Umbilical cord (tissue), 2 donors: ENCODE results near the gene SLC12A1. TPM values are rescaled to one million over a fixed set of nuclear protein-coding genes. Genes with fewer than 3 reads are reported as not detected.
"Not testable (repeated sequence)": the region's sequence is repeated elsewhere in the genome, so short reads cannot be mapped to it uniquely, and the experiment has no call there.

Source experiments
- DNase-seq: peaks from one replicate; pipeline ENCODE4 v3.0.0-alpha.2; 2015; ENCODE audit warnings: low spot score
- total RNA-seq: library from RNA; depleted of rRNA; stranded (reverse); fragments of >200 nt; gene quantifications from one replicate; pipeline ENCODE4 v1.2.3, GENCODE V29; 2014; ENCODE audit warnings: low replicate concordance; ENCODE audit not compliant: insufficient read depth

Gene SLC12A1
- total RNA-seq, 1 donor from 2014 or later, result 33.5 TPM

DNA sequence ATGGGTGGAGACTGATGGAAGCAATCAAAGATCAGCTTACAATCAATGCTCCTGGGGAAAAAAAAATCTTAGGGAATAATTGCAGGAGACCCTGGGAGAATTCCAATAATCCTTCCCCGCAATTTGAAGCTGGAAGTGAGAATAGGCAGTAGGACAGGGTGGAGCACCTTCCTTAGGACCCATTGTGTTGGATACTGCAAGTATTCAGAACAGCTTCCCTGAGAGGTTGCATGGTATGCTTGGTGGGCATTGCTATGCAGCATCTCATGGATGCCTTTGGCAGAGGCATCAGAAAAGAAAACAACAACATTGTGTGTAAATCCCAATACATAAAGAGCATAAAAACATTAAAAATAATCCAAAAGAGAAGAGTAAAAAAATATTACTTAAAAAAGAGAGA, 100.5 kb downstream of the SLC12A1 start:
- no peak for DNase-seq

DNA sequence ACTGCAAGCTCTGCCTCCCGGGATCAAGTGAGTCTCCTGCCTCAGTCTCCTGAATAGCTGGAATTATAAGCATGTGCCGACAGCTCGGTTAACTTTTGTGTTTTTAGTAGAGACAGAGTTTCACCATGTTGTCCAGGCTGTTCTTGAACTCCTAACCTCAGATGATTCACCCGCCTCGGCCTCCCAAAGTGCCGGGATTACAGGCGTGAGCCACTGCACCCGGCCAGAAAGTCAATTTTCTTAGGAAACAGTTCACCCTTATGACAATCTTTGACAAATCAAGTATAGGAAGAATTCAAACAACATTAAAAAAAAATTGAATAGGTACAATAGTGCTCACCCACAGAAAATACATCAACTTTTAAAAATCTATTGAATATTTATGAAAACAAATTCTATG, 101.5 kb downstream of the SLC12A1 start:
- no peak for DNase-seq

DNA sequence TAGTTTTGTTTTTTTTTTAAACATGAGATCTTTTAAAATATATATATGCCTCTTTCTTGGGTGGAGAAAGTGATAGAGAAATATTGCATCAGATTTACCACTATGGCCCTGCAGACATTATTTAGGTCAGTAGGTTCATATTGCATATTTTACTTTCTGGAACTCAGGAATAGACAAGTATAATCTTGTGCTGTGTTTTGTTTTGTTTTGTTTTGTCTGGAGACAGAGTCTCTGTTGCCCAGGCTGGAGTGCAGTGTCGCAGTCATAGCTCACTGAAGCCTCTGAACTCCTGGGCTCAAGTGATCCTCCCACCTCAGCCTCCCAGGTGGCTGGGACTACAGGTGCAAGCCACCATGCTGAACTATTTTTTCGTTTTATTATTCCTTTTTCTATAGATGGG, 103.6 kb downstream of the SLC12A1 start:
- no peak for DNase-seq

- no peak for DNase-seq
Observed at GRCh38 chr15:48313216-48313615, 107.1 kb downstream of the SLC12A1 start.

DNA sequence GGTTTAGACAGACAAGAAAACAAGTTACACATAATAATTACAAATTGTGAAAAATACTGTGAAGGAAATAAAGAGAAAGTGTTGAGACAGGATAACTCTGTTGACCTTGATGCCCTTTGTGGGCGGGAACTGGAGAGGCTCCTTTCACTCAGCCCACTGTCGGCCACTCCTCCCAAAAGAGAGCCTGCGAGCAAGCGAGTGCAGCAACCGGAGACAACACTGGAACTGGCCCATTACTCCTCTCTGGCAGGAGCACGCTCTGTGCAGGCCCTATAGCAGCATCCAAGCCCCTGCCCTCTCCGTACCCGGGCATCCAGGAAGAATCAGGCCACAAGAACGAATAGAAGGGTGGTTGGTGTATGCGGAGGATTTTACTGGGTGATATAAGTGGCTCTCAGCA, 108.9 kb downstream of the SLC12A1 start:
- no peak for DNase-seq

DNA sequence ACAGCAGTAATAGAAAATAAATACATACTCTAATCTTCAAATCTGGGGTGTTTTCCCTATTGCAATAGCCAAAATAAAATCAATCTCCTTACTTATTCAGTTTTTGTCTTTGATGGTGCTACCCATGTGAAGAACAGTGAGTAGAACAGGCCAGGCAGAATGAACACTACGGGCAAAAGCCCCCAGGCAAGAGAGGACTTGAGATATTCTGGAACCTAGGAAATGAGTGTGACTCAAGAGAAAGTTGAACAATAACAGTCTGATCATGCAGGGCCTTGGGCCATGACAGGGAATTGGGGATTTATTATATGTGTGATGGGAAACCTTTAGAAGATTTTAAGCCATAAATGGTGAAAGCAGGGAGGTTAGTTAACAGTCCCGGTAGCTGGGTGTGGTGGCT, 111.1 kb downstream of the SLC12A1 start:
- DNase-seq, result no peak

- DNase-seq, result no peak
Observed at GRCh38 chr15:48318131-48318530, 112.0 kb downstream of the SLC12A1 start.

DNA sequence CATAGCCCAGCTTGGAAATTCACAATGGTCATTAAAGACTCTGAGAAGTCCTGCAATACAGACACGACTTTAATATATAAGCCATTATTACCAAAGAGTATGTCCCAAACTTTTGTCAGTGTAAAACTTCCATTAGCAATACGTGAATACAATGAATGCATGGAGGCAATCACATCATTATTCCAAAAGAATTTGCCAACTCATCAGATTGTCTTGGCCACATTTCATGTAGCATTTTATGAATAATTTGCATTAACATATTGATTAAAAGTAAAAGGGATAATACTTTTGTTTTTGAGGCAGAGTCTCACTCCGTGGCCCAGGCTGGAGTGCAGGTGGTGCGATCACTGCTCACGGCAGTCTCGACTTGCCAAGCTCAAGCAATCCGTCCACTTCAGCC, 117.2 kb downstream of the SLC12A1 start:
- no peak for DNase-seq

DNA sequence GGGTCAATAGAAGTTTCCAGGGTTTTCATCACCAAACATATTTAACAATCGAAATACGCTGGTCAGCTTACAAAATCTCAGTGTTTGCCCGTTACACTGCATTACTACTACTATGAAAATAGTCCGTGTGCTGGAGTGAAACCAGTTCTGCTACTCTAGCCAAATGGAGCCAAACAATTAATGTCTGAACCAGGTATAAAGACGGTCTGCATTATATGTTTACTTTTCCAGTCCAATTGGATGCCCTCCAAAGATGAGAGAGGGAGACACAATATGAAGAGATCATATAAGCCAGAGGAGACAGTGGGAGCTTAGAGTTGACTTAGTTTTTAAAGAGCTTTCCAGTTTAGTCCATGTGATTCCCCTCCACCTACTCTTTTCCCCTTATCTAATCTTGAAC, 118.8 kb downstream of the SLC12A1 start:
- DNase-seq, result no peak

GRCh38 chr15:48325400-48325799, 119.3 kb downstream of the SLC12A1 start:
- DNase-seq, result no peak

DNA sequence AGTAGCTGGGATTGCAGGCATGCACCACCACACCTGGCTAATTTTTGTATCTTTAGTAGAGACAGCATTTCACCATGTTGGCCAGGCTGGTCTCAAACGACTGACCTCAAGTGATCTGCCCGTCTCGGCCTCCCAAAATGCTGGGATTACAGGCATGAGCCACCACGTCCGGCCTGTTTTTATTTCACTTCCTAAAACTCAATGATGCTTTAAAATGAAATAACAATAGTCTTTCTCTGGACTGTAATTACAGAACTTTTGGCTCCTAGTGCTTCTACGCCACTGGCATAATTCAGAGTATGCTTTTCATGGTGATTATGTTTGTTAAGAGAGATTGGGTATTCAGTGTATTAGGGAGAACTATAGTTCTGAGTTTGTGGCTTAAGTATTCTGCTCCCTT, 120.1 kb downstream of the SLC12A1 start:
- DNase-seq, result not testable (repeated sequence)

GRCh38 chr15:48330105-48330785, 124.1 kb downstream of the SLC12A1 start:
- peak; percentile 38 for DNase-seq

DNA sequence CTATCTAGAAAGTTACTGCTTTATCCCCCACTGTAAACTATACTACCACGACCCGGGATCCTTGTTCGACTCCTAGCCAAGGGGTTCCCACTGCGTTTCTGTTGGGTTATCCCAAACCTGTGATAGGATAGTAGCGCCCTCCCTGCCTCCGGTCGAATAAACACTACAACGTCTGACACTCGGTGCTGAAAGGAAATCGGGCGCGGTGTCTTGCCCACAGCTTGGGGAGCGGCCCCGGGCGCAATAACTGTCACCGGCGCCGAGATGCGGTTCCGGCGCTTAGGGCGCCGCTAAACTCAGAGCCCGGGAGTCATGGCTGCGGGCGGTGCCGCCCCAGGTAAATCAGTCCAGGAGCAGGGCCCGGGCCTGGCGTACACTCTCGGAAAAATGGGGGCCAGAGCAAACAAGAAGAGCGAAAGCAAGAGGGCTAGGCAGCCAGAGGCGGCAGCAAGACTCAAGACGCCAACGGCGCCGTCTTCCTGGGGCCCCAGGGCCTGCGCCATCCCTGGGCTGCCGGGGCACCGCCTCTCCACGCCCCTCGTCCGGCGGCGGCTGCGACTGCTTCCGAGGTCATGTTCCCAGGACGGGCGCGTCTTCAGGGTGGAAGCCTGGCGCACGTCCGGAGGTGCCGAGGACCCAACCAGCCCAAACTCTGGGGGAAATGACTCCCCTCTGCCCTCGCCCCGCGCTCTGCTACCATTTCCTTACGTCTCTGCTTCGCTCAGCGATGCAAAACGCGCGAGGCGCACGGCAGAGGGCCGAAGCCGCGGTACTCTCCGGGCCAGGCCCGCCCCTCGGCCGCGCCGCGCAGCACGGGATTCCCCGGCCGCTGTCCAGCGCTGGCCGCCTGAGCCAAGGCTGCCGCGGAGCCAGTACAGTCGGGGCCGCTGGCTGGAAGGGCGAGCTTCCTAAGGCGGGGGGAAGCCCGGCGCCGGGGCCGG, 125.0 kb downstream of the SLC12A1 start, which contains the start of gene DUT:
Gene DUT (plus strand): TSS at position 575 of the 941 bp plus-strand sequence. CDS start 87 bp downstream, at position 662.
- peak; percentile 91 for DNase-seq

DNA sequence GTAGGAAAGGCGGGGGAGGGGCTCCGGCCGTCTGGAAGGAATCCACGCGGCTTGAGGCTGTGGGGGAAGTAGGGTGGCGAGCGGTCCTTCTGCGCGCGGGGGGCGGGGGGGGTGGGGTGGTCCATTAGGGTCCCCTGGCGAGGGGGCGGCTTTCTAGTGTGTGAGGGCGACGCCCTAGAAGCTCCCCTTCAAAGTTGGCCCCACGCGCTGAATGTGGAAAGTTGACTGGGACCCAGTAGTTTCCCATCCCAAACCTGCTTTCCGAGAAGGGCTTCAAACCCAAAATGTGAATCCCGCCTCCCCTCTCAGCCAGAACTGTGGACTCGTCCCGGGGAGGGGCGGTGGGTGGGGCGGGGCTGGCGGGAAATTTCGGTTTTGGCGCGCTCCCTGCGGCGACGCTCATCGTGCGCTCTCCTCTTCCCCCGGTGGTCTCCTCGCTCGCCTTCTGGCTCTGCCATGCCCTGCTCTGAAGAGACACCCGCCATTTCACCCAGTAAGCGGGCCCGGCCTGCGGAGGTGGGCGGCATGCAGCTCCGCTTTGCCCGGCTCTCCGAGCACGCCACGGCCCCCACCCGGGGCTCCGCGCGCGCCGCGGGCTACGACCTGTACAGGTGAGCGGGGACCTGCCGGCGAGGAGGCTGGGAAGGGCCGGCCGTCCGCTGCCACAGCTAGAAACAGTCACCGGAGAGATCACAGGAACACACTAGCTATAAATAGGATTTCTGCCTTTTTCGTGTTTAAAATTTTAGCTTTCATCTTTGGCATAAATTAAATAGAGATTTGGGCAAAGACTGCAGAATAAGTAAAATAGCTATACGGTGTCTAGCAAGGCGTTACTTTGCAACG, 125.9 kb downstream of the SLC12A1 start:
- DNase-seq, result no peak

DNA sequence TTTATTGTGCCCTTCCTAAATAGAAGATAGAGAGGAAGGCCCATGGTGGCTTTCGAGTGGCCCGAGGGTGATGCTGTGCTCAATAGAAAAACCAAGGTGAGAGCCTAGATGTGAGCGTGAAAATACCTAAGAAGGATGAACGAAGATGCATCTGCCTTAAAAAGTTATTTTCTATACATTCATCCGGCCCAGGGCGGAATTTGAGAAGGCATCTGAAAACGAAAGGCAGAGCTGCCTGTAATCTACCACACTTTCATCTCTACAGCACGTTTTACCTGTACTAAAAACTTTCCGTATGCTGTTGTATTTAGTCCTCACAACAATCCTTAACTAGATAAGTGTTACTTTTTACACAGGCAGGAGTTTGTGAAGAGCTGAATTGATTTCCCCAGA, 126.5 kb downstream of the SLC12A1 start:
- no peak for DNase-seq

GRCh38 chr15:48333540-48333939, 127.4 kb downstream of the SLC12A1 start:
- DNase-seq, result no peak

- no peak for DNase-seq
Observed at GRCh38 chr15:48334260-48334659, 128.2 kb downstream of the SLC12A1 start.

- no peak for DNase-seq
Observed at GRCh38 chr15:48336940-48337339, 130.8 kb downstream of the SLC12A1 start.

DNA sequence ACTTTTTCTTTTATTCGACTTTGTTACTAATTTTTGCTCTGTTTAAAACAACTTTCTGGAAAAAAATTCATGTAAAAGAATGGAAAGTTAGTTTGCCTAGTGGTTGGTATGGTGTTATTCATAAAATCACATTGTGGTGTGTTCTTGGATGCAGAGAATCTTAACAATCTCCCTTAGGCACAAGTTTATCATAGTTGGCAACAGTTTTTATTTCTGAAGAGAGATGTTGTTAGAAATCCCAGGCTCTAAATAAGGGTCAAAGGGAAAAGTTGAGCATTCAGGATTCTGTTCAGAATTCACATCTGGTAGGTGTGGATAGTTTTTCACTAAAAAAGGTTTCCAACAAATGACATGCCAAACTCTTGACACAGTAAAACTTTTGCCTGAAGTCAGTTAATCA, 131.5 kb downstream of the SLC12A1 start:
- no peak for DNase-seq

DNA sequence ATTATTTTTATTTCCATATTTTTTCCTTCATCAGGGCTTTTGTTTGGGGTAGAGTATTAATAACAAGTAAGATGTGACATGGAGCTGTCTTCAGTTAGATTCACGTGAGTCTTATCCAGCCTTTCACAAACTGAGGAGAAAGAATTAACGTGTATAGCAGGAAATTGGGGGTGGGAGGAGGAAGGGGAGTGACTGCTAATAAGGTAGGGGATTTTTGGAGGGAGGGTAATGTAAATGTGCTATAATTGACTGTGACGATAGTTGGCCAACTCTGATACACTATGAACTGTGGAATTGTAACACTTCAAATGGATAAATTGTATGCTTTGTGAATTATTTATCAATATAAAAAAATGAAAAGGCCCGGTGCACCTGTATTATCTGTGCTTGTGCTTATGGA, 134.0 kb downstream of the SLC12A1 start:
- no peak for DNase-seq

GRCh38 chr15:48343865-48344264, 137.8 kb downstream of the SLC12A1 start:
- no peak for DNase-seq

DNA sequence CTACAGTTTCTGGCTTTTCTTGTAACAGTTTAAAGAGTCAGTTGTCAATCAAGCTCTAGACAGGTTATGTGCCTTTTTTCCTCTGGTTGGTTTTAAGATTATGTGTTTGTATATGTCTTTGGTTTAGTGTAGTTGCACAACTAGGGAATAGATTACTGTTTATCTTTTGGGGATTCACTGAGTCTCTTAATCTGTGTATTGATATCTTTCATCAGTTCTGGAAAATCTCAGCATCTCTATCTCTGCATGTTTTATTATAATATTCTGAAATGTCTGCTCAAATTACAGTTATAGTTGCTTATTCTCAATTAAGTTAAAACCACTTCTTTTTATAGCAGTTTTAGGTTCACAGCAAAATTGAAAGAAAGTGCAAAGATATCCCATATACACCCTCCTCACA, 139.4 kb downstream of the SLC12A1 start:
- DNase-seq, result no peak
